LNCaP clone FGC (cell line): ENCODE data around the gene ECHDC1.
A peak's percentile ranks its signal among the peaks of the same experiment; 100 is the strongest.

ENCODE experiments used
- DNase-seq: peaks from one replicate; pipeline ENCODE4 v3.0.0-alpha.2; 2011; ENCODE audit warnings: low read depth
- H3K4me3 ChIP-seq: 2 replicates; pipeline ENCODE4 v1.5.1; 2011; ENCODE audit warnings: mild to moderate bottlenecking, low read depth, low read length, control low read depth
- CTCF ChIP-seq: IDR thresholded peaks from 2 replicates; pipeline ENCODE4 v1.5.1; 2012; ENCODE audit warnings: mild to moderate bottlenecking; ENCODE audit not compliant: control insufficient read depth, insufficient read depth; ENCODE audit errors: extremely low read depth

The ECHDC1 gene

GRCh38 chr6:127319686-127320085, 23.7 kb downstream of the ECHDC1 start:
- TF ChIP-seq CTCF = no peak
- DNase-seq = no peak
- no peak overlapping the region for H3K4me3 ChIP-seq

- DNase-seq = no peak
- H3K4me3 ChIP-seq = no peak overlapping the region
- no peak for TF ChIP-seq CTCF
Observed at GRCh38 chr6:127317388-127318128, 25.9 kb downstream of the ECHDC1 start.

- no peak overlapping the region for H3K4me3 ChIP-seq
- no peak for TF ChIP-seq CTCF
- no peak for DNase-seq
Observed at GRCh38 chr6:127305741-127306140, 37.7 kb downstream of the ECHDC1 start.

- TF ChIP-seq CTCF = no peak
- H3K4me3 ChIP-seq = no peak overlapping the region
- no peak for DNase-seq
Observed at GRCh38 chr6:127303917-127304316, 39.5 kb downstream of the ECHDC1 start.

- peak; percentile 79 for TF ChIP-seq CTCF
- no peak overlapping the region for H3K4me3 ChIP-seq
- peak; percentile 34 for DNase-seq
Observed at GRCh38 chr6:127302728-127303660, 40.4 kb downstream of the ECHDC1 start.

- TF ChIP-seq CTCF = no peak
- no peak overlapping the region for H3K4me3 ChIP-seq
- DNase-seq = peak; percentile 39
Observed at GRCh38 chr6:127301199-127301700, 42.2 kb downstream of the ECHDC1 start.
